ENCODE measurements around the gene MRPL37.

DNA sequence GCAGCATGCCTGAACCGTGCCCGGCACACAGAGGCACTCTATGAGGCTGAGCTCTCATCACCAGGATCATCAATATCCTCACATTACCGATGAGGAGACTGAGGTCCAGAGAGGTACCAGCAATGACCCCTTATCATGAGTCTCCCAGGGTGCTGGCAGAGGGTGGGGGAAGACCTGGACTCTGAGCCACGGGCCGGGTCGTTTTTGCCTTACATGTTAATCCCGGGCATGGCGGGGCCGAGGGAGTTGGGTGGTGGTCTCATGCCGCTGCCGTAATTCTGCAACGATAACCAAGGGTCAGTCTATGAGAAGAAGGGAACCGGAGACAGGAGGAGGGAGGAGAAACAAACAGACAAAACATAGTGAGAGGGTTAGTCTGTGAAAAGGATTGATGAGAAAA lies 43.1 kb downstream of the MRPL37 start:
- TF ChIP-seq CTCF (conservative IDR thresholded peaks at IDR 0.05; ENCODE audit: low read length) = no peak
- no peak for TF ChIP-seq EZH2phosphoT487 (IDR thresholded peaks at IDR 0.05; ENCODE audit: borderline replicate concordance)

All from Loucy (cell line).